DND-41 (cell line): ENCODE measurements around the gene TMSB10.

Experiments used
- CTCF ChIP-seq: IDR thresholded peaks from 2 replicates; pipeline ENCODE4 v1.5.1; 2012; ENCODE audit warnings: borderline replicate concordance, low read length, moderate library complexity, mild to moderate bottlenecking; ENCODE audit not compliant: poor library complexity, severe bottlenecking; ENCODE audit errors: extremely low read depth
- EZH2 ChIP-seq: IDR thresholded peaks from 3 replicates; pipeline ENCODE4 v1.6.1; 2012; ENCODE audit warnings: borderline replicate concordance, low read depth, mild to moderate bottlenecking, moderate library complexity, low read length, inconsistent platforms; ENCODE audit not compliant: severe bottlenecking

DNA sequence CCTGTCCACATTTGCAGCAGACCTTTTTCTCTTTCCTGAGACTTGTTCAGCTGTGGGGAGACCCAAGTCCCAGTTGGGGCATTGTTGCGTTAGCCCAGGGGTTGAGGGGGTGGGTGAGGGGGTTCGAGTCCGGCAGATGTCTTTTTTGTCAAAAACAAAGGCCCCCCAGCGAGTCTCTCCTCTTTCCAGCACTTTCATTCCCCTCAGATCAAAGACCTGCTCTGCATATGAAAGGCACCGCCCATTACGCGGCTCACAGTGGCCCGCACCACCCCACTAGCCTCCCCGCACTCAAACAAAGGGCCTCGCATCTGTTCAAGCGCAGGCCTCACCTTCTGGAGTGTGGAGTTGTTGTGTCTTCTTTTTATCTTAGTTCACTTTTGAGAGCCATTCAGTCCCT is 49.7 kb upstream of the TMSB10 start:
- TF ChIP-seq CTCF (no peak), EZH2 (no peak)
